Measurements from ENCODE around the gene RIBC2. TPM values are rescaled to one million over a fixed set of nuclear protein-coding genes. Genes with fewer than 3 reads are reported as not detected.

Gene RIBC2
- total and polyA plus RNA-seq, 9 of the 15 experiments (the other 6 are each of a cell fraction or from before 2014, with no cell fraction given) = not detected

DNA sequence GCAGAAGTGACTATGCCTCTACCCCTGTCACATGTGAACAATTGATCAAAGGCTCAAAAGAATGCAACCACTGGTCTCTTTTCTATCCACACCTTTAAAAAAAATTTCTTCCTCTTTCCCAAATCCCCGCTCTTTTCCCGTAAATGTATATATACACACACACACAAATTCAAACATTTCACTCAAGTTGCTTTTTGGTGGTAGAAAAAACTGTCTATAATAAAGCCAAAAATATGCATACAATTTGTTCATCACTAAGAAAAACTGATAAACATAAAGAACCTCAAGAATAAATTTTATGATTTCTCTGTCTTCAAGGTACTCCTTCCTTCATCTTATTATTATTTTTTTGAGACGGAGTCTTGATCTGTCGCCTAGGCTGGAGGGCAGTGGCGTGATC, 5.7 kb upstream of the RIBC2 start:
- ChIA-PET POLR2A (no interaction called here), CTCF (ENCODE audit: low intra/inter-chr PET ratio) (no interaction called here)
- Histone ChIP-seq H2AFZ (ENCODE audit: low read depth, low read length) (no peak overlapping the region), H3K4me1 (replicated peaks in 1 of 2; ENCODE audit: control insufficient read depth in 2 of 2, insufficient read depth in 2 of 2, low read length in 2 of 2) (no peaks in the 10 kb centered on the region), H3K9me1 (ENCODE audit: control insufficient read depth, insufficient read depth, low read length) (no peaks in the 10 kb centered on the region), H3K4me3 (no peak overlapping the region), H3K27ac (ENCODE audit: extremely low read depth, low read depth, low read length) (no peak overlapping the region), H3K27me3 (ENCODE audit: control insufficient read depth in 2 of 2, insufficient read depth in 2 of 2, low read length in 2 of 2) (peaks cover 0 to 4% of the 10 kb centered on the region in 2 experiments; a peak in 2 of 5 replicates), H3K9me3 (replicated peaks; ENCODE audit: control insufficient read depth, insufficient read depth, low read depth, low read length) (no peaks in the 10 kb centered on the region), H3K4me2 (ENCODE audit: insufficient read depth, low read length) (no peak overlapping the region), H4K20me1 (replicated peaks; ENCODE audit: control insufficient read depth, insufficient read depth, low read length) (no peaks in the 10 kb centered on the region), H3K36me3 (ENCODE audit: control insufficient read depth, insufficient read depth, low read length) (no peaks in the 10 kb centered on the region), H3K79me2 (ENCODE audit: control insufficient read depth, insufficient read depth, low read length) (no peaks in the 10 kb centered on the region), H3K9ac (ENCODE audit: insufficient read depth in 1 of 2, low read depth in 2 of 2, low read length in 2 of 2) (no peak overlapping the region)
- DNase-seq (ENCODE audit: extremely low read depth in 1 of 4, low spot score in 3 of 4) (no peak), ATAC-seq (no peak), FAIRE-seq (no peak)
- TF ChIP-seq POLR2B (IDR thresholded peaks at IDR 0.05; ENCODE audit: low read depth, partially characterized antibody) = no peak
- TF ChIP-seq ZNF3 (CRISPR knock-in tag; IDR thresholded peaks at IDR 0.05) = no peak
- no peak for TF ChIP-seq RFX1 (IDR thresholded peaks at IDR 0.05)
- TF ChIP-seq MAFF (IDR thresholded peaks at IDR 0.05; ENCODE audit: low read length) = no peak
- no peak for TF ChIP-seq CBX8 (IDR thresholded peaks at IDR 0.05; ENCODE audit: borderline replicate concordance, extremely low read depth, low read depth, low read length, poor library complexity, severe bottlenecking)
- no peak for TF ChIP-seq ZNF395 (CRISPR knock-in tag; IDR thresholded peaks at IDR 0.05)
- no peak for TF ChIP-seq ZNF445 (CRISPR knock-in tag; IDR thresholded peaks at IDR 0.05; ENCODE audit: low read depth)
- no peak for TF ChIP-seq HNRNPL (IDR thresholded peaks at IDR 0.05; ENCODE audit: low read depth, low read length)
- no peak for TF ChIP-seq MTA3 (IDR thresholded peaks at IDR 0.05; ENCODE audit: borderline replicate concordance)
- no peak for TF ChIP-seq ESRRA (IDR thresholded peaks at IDR 0.05; ENCODE audit: borderline replicate concordance, low read depth)
- no peak for TF ChIP-seq MXD1 (CRISPR knock-in tag; IDR thresholded peaks at IDR 0.05; ENCODE audit: borderline replicate concordance, poor library complexity, severe bottlenecking)
- TF ChIP-seq NCOR1 (IDR thresholded peaks at IDR 0.05) = no peak
- TF ChIP-seq E2F3 (CRISPR knock-in tag; IDR thresholded peaks at IDR 0.05) = no peak
- no peak for TF ChIP-seq BACH1 (tag; IDR thresholded peaks at IDR 0.05)
- no peak for TF ChIP-seq MAZ (CRISPR knock-in tag; conservative IDR thresholded peaks at IDR 0.05 in 1 of 2, IDR thresholded peaks at IDR 0.05 in 1 of 2)
- no peak for TF ChIP-seq FOXK2 (conservative IDR thresholded peaks at IDR 0.05 in 1 of 2, IDR thresholded peaks at IDR 0.05 in 1 of 2; ENCODE audit: low read depth in 2 of 2)
- in situ Hi-C loops (cut with MboI) (no loop called here), intact Hi-C loops (cut with micrococcal nuclease) (no loop called here)
- WGBS (ENCODE audit: insufficient coverage, low coverage, missing lambda C conversion rate) = 0% methylated on average over 3 of the region's 5 CpGs
- no TSS peak for BruUV-seq (replicated peaks)
